Erythroblast (primary cell): ENCODE measurements around the gene EPB41L1.

Experiments used
- DNase-seq, 2 experiments: peaks; one replicate each; lab custom pipeline; 2025; lab: John Stamatoyannopoulos, UW
- GATA1 ChIP-seq: IDR thresholded peaks from 2 replicates; pipeline ENCODE4 v1.6.1; 2011; ENCODE audit warnings: low read depth, mild to moderate bottlenecking, control low read depth, low read length, moderate library complexity
- POLR2A ChIP-seq: IDR thresholded peaks from 2 replicates; pipeline ENCODE4 v1.6.1; 2011; ENCODE audit warnings: mild to moderate bottlenecking, low read length

Gene EPB41L1

DNA sequence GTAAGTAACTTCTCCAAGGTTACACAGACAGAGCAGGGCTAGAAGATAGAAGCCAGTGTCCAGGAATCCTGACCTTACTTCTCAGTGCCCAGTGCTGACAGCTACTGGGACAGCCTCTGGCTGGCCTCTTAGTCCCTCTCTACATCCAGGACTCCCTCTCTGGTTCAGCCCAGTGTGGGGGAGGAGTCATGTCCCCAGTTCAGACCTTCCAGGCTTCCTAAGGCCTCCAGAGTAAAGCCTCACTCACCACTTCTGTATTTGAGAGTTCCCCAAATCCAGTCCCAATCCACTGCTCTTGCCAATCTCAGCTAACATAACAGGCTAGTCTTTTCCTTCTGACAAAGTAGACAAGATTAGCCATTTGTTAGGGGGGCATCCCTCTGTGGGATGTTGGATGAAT lies 36.9 kb upstream of the EPB41L1 start:
- no peak for TF ChIP-seq POLR2A
- TF ChIP-seq GATA1: no peak
- no peak for DNase-seq

DNA sequence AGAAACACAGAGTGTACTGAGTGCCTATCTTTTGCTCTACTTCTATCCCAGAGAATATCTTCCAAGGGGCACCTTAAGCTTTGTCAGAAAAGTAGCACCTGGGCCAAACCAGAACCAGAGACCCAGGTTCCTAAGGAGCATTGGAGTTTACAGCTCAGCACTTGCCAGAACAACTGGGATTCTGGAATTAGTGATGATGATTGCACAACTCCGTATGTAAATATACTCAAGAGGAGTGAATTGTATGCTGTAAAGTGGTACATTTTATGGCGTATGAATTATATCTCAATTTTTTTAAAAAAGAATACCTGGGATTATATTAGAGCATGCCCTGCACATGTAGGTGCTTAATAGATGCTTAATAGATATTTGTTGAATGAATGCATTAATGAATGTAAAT lies 36.2 kb upstream of the EPB41L1 start:
- no peak for DNase-seq
- TF ChIP-seq POLR2A (no peak), GATA1 (no peak)

DNA sequence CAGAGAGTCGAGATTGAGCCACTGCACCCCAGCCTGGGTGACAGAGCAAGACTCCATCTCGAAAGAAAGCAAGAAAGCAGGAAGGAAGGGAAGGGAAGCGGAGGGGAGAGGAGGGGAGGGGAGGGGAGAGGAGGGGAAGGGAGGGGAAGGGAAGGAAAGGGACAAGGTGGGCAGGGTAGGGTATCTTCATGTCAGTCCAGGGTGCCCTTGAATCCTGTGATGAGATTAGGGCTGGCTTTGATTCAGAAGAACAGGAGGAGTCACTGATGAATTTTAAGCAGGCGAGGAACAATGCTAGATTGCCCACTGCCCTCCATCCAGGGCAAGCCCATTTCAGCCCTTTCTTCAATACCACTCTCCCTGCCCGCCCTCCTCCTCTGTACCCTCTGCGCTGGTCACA lies 35.0 kb upstream of the EPB41L1 start:
- TF ChIP-seq GATA1: no peak
- TF ChIP-seq POLR2A: no peak

DNA sequence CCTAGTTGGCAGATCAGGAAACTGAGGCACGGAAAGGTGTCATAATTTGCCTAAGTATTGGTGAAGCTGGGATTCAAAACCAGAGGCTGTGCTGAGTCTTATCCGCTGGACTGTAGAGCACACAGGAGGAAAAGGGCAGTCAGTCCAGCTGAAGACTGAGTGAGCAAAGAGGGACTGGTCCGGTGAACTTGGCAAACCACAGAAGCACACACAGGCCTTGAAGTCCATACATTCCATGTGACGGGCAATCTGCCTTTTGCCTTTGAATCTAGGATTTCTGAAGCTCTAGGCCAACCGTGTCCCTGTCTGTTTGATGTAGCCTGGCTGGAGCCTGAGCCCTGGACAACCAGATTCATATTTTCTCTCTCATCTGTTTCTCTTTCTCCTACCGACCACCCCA lies 34.3 kb upstream of the EPB41L1 start:
- TF ChIP-seq POLR2A: no peak
- no peak for TF ChIP-seq GATA1
- no peak for DNase-seq

More for the DNA sequence above, 35.0 kb upstream of the EPB41L1 start:
- DNase-seq: no peak

DNA sequence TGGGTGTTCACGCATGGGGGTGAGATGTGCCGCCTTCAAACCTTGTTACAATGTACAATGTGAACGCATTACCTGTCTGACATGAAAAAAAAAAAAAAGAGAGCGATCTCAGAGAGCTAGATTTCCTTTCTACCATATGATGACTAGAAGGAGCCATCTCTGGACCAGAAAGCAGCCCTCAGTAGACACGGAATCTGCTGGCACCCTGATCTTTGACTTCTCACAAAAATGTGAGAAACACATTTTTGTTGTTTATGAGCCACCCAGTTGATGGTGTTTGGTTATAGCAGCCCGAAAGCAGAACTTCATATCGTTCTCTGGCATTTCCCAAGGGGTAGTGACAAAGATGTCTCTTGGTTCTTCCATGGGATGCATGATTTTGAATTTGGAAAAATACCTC lies 33.5 kb upstream of the EPB41L1 start:
- TF ChIP-seq GATA1: no peak
- no peak for TF ChIP-seq POLR2A
- no peak for DNase-seq

DNA sequence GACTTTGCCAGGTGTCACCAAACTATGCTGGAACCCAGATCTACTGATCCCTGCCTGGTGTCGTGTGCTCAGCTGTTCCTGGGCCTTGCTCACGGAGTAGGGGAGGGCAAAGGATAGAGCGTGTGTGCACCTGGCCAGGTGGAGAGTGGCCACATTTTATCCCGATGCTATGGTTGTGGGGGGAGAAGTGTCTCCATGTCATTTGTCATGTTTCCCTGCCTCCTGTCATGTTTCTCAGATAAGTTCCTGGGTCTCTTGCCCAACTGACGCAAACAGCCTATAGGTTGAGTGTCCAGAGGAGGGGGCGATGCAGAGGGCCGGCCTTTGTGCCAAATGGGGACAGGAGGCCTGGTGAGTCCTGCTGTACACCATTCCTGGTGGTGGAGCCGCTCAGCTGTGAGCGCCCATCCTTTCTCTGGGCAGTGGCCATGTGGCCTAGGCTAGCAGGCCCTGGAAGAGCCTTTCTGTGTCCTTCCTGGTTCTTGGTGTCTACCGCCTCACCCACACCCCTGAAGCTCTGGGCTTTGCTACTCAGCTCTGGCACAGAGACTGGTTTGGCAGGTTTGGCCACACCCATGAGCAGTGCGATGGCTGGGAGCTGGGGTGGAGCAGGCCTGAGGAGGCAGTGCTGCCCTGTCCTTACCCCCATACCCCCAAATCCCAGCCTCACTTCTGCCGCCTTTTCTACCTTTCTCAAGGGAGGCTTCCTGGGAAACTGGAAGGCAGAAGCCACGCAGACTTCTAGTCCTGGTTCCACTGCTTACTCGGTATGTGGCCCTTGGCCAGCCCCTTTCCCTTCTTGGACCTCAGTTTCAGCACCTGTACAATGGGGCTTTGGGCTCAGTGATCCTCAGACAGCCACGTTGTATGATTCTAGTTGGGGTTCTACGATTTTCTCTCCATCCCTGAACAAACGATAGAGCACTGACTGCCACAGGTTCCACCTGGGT lies 32.3 kb upstream of the EPB41L1 start:
- TF ChIP-seq GATA1 (no peak), POLR2A (no peak)
- no peak for DNase-seq

DNA sequence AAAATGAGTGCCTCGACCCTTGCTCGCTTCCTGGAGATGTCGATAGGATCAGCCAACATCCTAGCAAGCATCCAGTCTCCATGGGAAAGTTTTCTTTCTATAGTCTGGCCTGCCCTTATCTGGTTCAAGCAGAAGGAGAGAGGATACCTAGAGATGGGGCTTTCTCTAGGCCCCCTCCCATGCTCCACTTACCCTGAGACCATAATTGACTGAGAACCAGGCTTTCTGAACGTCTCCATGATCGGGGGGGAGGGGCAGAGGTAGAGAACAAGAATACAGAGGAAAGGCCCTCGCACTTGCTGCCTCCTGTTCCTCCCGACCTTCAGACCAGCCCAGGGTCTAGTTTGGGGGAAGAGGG lies 31.6 kb upstream of the EPB41L1 start:
- TF ChIP-seq GATA1 (no peak), POLR2A (no peak)
- DNase-seq: no peak

DNA sequence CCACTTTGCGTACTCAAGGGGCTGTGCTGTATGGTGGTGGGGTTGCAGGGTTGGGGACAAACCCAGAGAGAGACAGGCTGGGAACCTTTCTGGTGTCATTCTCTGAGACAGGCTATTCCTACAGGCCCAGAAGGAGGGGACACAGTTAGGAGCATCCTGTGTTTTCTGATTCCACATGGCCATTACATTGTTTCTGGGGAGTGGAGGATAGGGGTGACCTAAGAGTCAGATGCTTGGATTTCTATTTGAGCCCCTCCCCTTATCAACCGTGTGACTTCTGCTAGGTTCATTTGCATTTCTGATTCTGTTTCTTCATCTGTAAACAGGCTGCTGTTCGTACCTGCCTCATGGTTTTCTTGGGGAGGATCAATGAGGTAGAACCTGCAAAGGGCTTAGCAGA lies 29.4 kb upstream of the EPB41L1 start:
- no peak for TF ChIP-seq GATA1
- no peak for TF ChIP-seq POLR2A
- DNase-seq: no peak

DNA sequence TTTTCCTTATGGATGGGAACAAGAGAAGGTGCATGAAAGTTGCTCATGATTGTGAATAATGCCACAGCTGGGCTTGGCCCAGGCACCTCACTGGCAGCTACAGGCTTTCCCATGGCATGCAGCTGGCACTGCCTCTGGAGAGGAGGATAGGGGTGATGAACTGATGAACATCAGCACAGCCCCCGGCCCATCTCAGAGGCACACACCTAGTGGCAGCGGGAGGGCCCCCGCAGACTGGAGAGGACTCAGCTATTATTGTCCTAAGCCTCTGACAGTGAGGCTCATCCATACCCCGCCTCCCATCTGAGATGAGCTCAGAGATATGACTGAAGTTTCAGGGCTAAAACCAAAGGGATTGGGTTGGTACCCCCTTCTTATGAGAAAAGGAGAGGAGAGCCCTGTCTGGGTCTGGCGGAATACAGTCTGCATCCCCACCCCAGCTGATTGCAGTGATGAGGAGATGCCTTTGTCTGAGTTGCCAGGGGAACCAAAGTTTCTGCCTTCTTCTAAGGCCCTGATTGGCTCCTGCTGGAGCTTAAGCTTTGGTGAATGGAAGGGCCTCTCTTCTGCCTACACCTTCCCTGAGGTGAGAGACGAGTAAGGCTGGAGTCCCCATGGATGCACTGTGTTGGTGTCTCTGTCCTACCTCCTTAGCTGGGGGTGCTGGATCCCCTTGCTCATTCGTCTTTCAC lies 27.6 kb upstream of the EPB41L1 start:
- no peak for DNase-seq
- TF ChIP-seq GATA1 (no peak), POLR2A (no peak)

DNA sequence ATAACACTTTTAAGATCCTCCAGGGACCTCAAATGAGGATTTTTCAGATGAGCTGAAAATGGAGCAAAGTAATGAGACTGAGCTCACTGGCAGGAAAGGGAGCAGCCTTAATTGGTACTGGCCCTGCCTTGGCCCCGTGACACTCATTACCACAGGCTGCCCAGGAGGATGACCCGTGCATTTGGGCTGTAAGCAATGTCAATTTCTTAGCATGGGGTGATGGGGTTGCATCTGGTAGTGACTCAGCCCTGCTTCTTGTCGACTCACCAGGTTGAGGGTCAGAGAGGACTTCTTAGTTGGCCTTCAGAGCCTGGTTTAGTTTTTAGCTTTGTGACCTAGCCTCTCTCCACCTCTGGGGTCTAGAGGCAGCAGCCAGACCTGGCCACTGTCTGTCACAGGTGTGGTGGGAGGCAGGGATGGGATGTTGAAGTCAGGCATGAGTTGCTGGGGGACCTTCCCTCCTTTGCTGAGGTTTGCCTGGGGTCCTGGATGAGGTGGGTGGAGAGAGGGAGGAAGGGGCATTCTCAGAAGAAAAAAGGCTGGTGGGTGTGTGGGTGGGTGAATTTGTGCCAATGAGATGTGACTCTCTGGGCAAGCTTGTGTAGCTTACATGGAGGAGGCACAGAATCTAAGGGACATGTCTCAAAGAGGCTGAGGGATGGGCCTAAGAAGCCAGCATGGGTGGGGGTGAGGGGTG lies 25.9 kb upstream of the EPB41L1 start:
- no peak for TF ChIP-seq POLR2A
- TF ChIP-seq GATA1: no peak
- DNase-seq: no peak

DNA sequence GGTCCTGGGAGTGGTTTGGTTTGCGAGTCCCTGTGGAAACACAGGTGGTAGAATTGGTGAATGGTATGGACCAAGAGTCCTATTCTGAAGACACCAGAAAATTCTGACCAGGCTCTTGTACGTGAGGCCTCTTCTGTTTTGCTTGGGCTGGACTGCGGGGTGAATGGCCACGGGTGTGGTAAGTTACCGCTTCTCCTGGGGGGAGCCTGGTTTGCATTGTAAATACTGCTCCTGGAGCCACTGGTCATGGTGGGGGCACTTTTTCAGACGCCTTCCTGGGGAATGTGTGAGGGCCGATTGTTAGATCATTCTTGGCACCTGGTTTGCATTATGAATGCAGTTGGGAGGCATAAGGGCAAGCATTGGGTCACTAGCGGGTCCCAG lies 25.4 kb upstream of the EPB41L1 start:
- TF ChIP-seq POLR2A (no peak), GATA1 (no peak)

DNA sequence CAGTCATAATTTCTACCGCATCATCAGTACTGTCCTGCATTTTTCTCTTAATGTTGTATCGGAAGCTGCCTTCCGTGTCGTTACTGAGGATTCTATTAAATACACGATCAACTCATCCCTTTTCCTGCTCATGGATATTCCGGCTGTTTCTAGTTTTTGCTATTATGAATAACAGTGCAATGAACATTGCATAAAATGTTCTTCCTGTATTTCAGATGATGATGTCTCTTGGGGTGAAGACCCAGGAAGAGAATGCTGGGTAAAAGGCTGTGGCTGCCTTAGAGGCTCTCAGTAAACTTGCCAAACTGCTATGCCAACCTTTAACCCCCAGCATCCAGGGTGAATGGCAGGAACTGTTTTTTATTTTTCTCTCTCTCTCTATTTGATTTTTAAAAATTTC lies 24.1 kb upstream of the EPB41L1 start:
- DNase-seq: no peak
- no peak for TF ChIP-seq POLR2A
- no peak for TF ChIP-seq GATA1

More for the DNA sequence above, 25.4 kb upstream of the EPB41L1 start:
- no peak for DNase-seq

DNA sequence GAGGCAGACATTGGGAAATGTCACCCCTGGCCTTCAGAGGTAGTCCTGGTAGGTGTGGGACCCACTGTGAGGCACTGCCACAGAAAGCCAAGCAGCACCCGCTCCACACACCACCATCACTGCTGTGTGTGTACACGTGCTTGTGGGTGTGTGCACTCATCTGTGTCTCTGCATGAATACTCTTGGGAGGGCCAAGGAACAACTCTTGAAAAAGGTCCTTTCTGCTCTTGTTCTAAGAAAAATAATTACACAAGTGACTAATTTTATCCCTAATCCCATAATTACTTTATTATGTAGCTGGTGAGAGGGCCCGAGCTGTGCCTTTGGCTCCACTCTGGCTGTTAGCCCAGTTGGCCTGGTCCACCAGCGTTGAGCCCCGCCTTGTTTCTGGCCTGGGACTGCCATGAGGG lies 21.7 kb upstream of the EPB41L1 start:
- TF ChIP-seq POLR2A (no peak), GATA1 (no peak)
- no peak for DNase-seq

DNA sequence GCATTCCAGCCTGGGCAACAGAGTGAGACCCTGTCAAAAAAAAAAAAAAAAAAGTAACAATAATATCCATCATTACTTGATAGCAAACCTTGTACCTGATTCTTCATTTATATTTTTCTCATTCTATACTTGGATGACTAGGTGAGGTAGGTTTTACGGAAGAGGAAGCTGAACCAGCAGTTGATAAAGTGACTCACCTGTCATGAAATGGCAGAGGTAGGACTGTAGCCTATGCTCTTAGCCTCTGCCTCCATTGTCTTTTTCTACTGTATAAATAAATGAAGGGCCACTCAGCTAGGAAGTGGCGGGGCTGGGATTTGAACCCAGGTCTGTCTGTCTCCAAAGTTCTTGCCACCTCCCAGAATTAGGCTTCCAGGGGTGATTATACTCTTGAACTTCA lies 20.7 kb upstream of the EPB41L1 start:
- TF ChIP-seq POLR2A (no peak), GATA1 (no peak)
- DNase-seq: no peak

DNA sequence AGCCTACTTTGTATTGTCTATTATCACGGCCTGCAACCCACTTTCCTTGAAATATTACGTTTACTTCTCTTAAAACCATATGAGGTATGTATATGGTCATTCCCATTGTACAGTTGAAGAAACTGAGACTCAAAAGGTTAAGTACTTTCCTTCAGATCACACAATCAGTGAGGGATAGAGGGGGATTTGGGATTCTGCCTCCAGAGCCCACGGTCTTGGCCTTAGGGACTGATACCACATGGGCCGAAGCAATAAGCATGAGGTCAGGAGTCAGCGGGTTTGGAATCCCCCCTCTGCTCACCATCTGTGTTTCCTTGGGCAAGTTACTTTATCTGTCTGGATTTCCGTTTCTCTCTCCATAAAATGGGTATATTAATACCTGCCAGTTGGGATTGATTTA lies 19.4 kb upstream of the EPB41L1 start:
- DNase-seq: no peak
- TF ChIP-seq POLR2A (no peak), GATA1 (no peak)
